Karpas-422 (cell line): ENCODE data around the gene OR12D2. TPM values are rescaled to one million over a fixed set of nuclear protein-coding genes. Genes with fewer than 3 reads are reported as not detected.
"Not testable (repeated sequence)": the region's sequence is repeated elsewhere in the genome, so short reads cannot be mapped to it uniquely, and the experiment has no call there.

Experiments
- DNase-seq: peaks from one replicate; pipeline ENCODE4 v3.0.0-alpha.2; 2015
- H2AFZ ChIP-seq: fragments of 200-600 bp; sonication (generic); 2 replicates; pipeline ENCODE4 v1.6.1; 2014; ENCODE audit warnings: antibody characterized with exemption, low read length, mixed read lengths
- H3K27ac ChIP-seq: fragments of 200-600 bp; sonication (generic); 2 replicates; pipeline ENCODE4 v1.5.1; 2014; ENCODE audit warnings: mild to moderate bottlenecking, low read length, moderate library complexity
- H3K27me3 ChIP-seq: fragments of 200-600 bp; sonication (generic); 2 replicates; pipeline ENCODE4 v1.6.1; 2014; ENCODE audit warnings: low read length, mixed read lengths
- H3K36me3 ChIP-seq: fragments of 200-600 bp; sonication (generic); 2 replicates; pipeline ENCODE4 v1.6.1; 2014; ENCODE audit warnings: low read length, mixed read lengths; ENCODE audit not compliant: insufficient read depth
- H3K4me1 ChIP-seq: fragments of 200-600 bp; sonication (generic); 2 replicates; pipeline ENCODE4 v1.6.1; 2014; ENCODE audit warnings: mild to moderate bottlenecking, low read length, mixed read lengths
- H3K4me2 ChIP-seq: fragments of 200-600 bp; sonication (generic); 2 replicates; pipeline ENCODE4 v1.6.1; 2014; ENCODE audit warnings: low read length, low read depth, mild to moderate bottlenecking; ENCODE audit not compliant: poor library complexity, severe bottlenecking
- H3K4me3 ChIP-seq: fragments of 200-600 bp; sonication (generic); 2 replicates; pipeline ENCODE4 v1.5.1; 2014; ENCODE audit warnings: mild to moderate bottlenecking, antibody characterized with exemption, low read length, mixed read lengths
- H3K79me2 ChIP-seq: fragments of 200-600 bp; sonication (generic); 2 replicates; pipeline ENCODE4 v1.6.1; 2014; ENCODE audit warnings: mild to moderate bottlenecking, low read length, mixed read lengths
- H3K9ac ChIP-seq: fragments of 200-600 bp; sonication (generic); 2 replicates; pipeline ENCODE4 v1.6.0; 2014; ENCODE audit warnings: low read length
- H3K9me2 ChIP-seq: fragments of 200-600 bp; sonication (generic), shearing (Covaris generic); replicated peaks from 2 replicates; pipeline ENCODE4 v1.6.0; 2014; ENCODE audit warnings: mild to moderate bottlenecking, low read length, moderate library complexity; ENCODE audit not compliant: insufficient read depth
- H3K9me3 ChIP-seq: fragments of 300-700, 200-600 bp; sonication (generic); 2 replicates; pipeline ENCODE4 v1.6.1; 2014; ENCODE audit warnings: low read length, mixed read lengths
- H4K20me1 ChIP-seq: fragments of 200-600 bp; sonication (generic); 2 replicates; pipeline ENCODE4 v1.6.1; 2014; ENCODE audit warnings: mild to moderate bottlenecking, antibody characterized with exemption, low read length, low read depth; ENCODE audit not compliant: insufficient read depth
- total RNA-seq: library from RNA; depleted of rRNA; stranded (reverse); fragments of >200 nt; shearing (Covaris generic); gene quantifications from 2 replicates; pipeline ENCODE4 v1.2.3, GENCODE V29; 2014; ENCODE audit warnings: low replicate concordance

OR12D2 gene
- total RNA-seq, 1 experiment from 2014 or later = not detected

DNA sequence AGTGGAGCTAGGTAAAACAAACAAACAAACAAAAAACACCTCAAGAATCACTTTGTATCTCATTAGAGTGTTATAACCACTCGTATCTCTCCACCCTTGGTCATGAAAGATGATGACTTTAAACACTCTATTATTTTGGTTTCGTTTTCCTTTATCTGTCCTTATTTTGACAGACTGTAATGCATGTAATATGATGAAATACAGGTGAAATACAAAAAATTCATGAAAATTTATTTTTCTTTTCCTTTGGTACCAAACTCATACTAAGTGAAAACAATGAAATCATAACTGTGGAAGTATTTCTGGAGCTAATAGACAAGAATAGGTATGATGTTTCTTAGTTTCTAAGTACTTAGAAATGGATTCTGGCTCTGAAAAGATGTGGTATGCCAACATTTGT is 4.1 kb downstream of the OR12D2 start:
- Histone ChIP-seq H3K27me3 (no peaks in the 10 kb centered on the region), H3K4me2 (no peak overlapping the region), H3K9me3 (no peaks in the 10 kb centered on the region), H3K9me2 (0 out of 2 replicates have a peak, but pooled peaks cover 5% of the 10 kb centered on the region), H3K36me3 (no peaks in the 10 kb centered on the region), H4K20me1 (no peaks in the 10 kb centered on the region), H3K79me2 (no peaks in the 10 kb centered on the region), H3K4me1 (no peaks in the 10 kb centered on the region), H3K4me3 (no peak overlapping the region), H3K27ac (no peak overlapping the region), H2AFZ (no peak overlapping the region), H3K9ac (no peak overlapping the region)
- no peak for DNase-seq

DNA sequence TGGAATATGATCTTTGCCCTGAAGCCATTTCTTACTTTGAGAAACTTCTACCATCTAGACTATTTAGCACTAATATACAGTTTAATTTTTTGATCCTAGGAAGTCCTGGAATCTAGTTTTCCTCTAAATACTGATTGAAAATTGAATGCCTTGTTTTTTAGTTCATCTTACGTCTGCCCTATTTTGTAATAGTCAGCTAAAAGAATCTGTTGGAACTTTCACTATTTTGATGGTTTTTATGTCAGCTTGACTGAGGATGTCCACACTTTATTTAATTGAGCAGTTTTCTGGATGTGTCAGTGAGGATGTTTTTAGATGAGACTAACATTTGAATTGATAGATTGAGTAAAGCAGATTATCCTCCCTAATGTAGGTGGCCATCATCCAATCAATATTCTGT is 8.4 kb downstream of the OR12D2 start:
- Histone ChIP-seq H2AFZ (no peak overlapping the region), H3K9me3 (no peaks in the 10 kb centered on the region), H3K4me1 (no peaks in the 10 kb centered on the region), H3K9ac (no peak overlapping the region), H3K27ac (no peak overlapping the region), H3K79me2 (no peaks in the 10 kb centered on the region), H3K27me3 (no peaks in the 10 kb centered on the region), H3K9me2 (0 out of 2 replicates have a peak, but pooled peaks cover 5% of the 10 kb centered on the region), H3K36me3 (no peaks in the 10 kb centered on the region), H3K4me3 (no peak overlapping the region), H3K4me2 (no peak overlapping the region), H4K20me1 (no peaks in the 10 kb centered on the region)
- DNase-seq = no peak

DNA sequence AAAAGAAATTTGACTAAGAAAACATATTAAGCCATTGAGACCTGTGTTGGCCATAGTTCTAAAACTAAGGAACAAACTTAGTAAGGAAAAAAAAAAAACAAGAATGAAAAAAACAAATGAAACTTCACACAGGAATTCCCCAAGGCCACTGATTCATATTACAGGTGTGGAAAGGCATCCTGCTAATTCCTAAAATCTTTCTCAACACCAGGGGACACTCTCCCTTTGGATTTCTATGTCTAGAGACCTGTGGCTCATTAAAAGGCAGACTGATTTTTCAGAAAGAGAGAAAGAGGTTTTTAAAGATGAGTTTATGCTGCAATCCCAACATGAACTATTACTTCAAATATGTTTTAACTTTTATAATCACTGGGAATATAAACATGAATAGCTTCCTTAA is 19.2 kb downstream of the OR12D2 start, which contains the start of gene OR12D1:
Gene OR12D1 (plus strand): TSS at position 341 of the 400 bp plus-strand sequence.
- Histone ChIP-seq H3K9ac (no peak within 1 kb of the TSS), H4K20me1 (no peaks in the 10 kb centered on the region), H3K27ac (no peak within 1 kb of the TSS), H2AFZ (no peak within 1 kb of the TSS), H3K27me3 (peaks cover 2% of the 10 kb centered on the region; the same call in 1 of the 2 replicates), H3K36me3 (no peaks in the 10 kb centered on the region), H3K4me2 (no peak within 1 kb of the TSS), H3K9me2 (no peaks in the 10 kb centered on the region), H3K4me3 (no peak within 1 kb of the TSS), H3K9me3 (no peaks in the 10 kb centered on the region), H3K4me1 (no peaks in the 10 kb centered on the region), H3K79me2 (no peaks in the 10 kb centered on the region)
- no peak for DNase-seq

DNA sequence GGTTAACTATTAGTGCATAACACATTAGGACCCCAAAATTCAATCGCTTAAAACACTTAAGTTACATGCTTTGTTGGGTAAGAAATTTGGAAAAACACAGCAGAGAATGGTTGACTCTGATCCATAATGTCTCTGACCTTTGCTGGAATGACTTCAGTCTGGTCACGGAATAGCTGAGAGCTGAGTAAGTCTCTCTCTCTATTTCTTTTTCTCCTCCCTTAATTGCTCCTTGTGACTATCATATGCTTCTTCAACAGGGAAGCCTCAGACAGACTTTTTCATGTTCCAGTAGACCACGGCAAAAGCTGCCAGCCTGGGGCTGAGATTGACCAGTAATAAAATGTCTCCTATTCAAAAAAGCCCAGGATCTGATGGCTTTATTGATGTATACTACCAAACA is 24.1 kb downstream of the OR12D2 start:
- Histone ChIP-seq H3K9me2 (no peaks in the 10 kb centered on the region), H3K4me2 (no peak overlapping the region), H2AFZ (no peak overlapping the region), H3K79me2 (no peaks in the 10 kb centered on the region), H3K27ac (no peak overlapping the region), H3K9ac (no peak overlapping the region), H3K36me3 (no peaks in the 10 kb centered on the region), H4K20me1 (no peaks in the 10 kb centered on the region), H3K4me3 (no peak overlapping the region), H3K27me3 (no peaks in the 10 kb centered on the region), H3K9me3 (no peaks in the 10 kb centered on the region), H3K4me1 (no peaks in the 10 kb centered on the region)
- no peak for DNase-seq

DNA sequence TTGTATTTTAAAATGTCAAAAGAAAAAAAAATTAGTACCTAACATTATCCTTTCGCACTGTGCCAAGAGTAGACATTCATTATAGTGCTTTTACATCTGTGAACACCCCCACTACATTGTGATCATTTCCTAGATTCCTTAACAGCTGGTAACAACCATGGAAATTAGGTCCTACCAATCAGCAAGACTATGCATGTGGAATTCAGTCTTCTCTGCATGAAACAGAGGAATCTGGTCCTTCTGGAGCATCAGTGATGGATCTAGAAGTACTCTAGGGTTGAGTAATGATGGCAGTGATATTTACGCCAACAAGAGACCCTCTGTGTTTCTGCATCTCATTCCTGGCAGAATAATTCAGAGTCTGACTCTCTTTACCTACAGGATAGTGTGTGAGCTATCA is 28.7 kb downstream of the OR12D2 start:
- no peaks in the 10 kb centered on the region for H3K9me3 ChIP-seq
- no peaks in the 10 kb centered on the region for H4K20me1 ChIP-seq
- no peaks in the 10 kb centered on the region for H3K9me2 ChIP-seq
- H3K27me3 ChIP-seq = no peaks in the 10 kb centered on the region
- H2AFZ ChIP-seq = no peak overlapping the region
- no peak for DNase-seq
- no peak overlapping the region for H3K4me2 ChIP-seq
- no peaks in the 10 kb centered on the region for H3K36me3 ChIP-seq
- no peak overlapping the region for H3K4me3 ChIP-seq
- no peaks in the 10 kb centered on the region for H3K79me2 ChIP-seq
- no peak overlapping the region for H3K27ac ChIP-seq
- no peak overlapping the region for H3K9ac ChIP-seq
- H3K4me1 ChIP-seq = no peaks in the 10 kb centered on the region

DNA sequence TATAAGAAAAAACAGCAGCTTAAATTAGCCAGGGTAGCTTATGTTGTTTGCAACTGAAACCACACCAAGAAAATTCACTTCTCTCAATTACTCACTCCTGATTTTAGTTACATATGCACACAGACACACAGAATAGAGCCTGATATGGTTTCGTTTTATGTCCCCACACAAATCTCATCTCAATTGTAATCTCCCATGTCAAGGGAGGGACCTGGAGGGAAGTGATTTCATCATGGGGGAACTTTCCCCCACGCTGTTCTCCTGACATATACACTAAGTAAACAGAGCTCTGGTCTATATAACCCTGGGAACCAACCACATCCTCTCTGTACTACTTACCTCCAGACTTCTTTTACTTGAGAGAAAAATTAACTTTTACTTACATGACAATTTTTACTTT is 29.1 kb downstream of the OR12D2 start:
- Histone ChIP-seq H3K4me3 (no peak overlapping the region), H3K79me2 (no peaks in the 10 kb centered on the region), H4K20me1 (no peaks in the 10 kb centered on the region), H3K27ac (no peak overlapping the region), H3K9me2 (no peaks in the 10 kb centered on the region), H3K9me3 (no peaks in the 10 kb centered on the region), H3K9ac (no peak overlapping the region), H2AFZ (no peak overlapping the region), H3K27me3 (no peaks in the 10 kb centered on the region), H3K4me1 (no peaks in the 10 kb centered on the region), H3K36me3 (no peaks in the 10 kb centered on the region), H3K4me2 (no peak overlapping the region)
- DNase-seq = no peak

DNA sequence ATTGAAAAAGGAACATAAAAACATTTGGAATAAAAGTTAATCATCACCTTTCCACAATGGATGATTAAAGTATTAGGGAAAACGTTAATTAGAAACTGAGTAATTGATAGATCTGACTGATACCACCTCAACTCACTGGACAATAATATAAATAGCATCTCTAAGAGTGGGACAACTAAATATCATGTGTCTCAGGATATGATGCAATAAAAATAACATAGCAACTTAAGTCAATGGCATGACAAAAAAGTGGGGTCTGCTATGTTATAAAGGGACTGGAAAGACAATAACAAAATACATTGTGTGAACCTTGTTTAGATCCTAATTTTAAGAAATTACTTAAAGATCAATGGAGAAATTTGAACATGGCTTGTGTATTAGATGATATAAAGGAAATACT is 29.6 kb downstream of the OR12D2 start:
- Histone ChIP-seq H3K9ac (no peak overlapping the region), H3K9me3 (no peaks in the 10 kb centered on the region), H3K36me3 (no peaks in the 10 kb centered on the region), H3K79me2 (no peaks in the 10 kb centered on the region), H3K9me2 (no peaks in the 10 kb centered on the region), H3K27me3 (no peaks in the 10 kb centered on the region), H3K4me2 (no peak overlapping the region), H2AFZ (no peak overlapping the region), H3K4me3 (no peak overlapping the region), H3K4me1 (no peaks in the 10 kb centered on the region), H3K27ac (no peak overlapping the region), H4K20me1 (no peaks in the 10 kb centered on the region)
- DNase-seq = no peak

DNA sequence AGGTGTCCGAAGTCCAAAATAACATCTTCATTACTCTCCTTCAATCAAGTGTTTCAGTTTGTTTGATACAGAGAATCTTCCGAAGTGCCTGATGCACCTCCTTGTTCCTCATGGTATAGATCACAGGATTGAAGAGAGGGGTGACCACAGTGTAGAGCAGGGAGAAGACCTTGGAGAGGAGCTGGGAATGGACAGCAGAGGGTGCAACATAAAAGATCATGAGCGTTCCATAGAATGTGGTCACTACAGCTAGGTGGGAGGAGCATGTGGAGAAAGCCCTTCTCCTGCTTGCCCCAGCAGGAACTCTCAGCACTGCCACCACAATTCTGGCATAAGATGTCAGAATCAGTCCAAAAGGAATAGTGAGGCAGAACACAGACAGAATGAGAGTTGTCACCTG is 31.2 kb downstream of the OR12D2 start:
- no peaks in the 10 kb centered on the region for H3K4me1 ChIP-seq
- H2AFZ ChIP-seq = no peak overlapping the region
- no peak overlapping the region for H3K27ac ChIP-seq
- no peak for DNase-seq
- no peaks in the 10 kb centered on the region for H3K79me2 ChIP-seq
- no peak overlapping the region for H3K9ac ChIP-seq
- H3K27me3 ChIP-seq = no peaks in the 10 kb centered on the region
- H3K9me3 ChIP-seq = no peaks in the 10 kb centered on the region
- H3K4me3 ChIP-seq = no peak overlapping the region
- H4K20me1 ChIP-seq = no peaks in the 10 kb centered on the region
- no peak overlapping the region for H3K4me2 ChIP-seq
- no peaks in the 10 kb centered on the region for H3K9me2 ChIP-seq
- H3K36me3 ChIP-seq = no peaks in the 10 kb centered on the region

DNA sequence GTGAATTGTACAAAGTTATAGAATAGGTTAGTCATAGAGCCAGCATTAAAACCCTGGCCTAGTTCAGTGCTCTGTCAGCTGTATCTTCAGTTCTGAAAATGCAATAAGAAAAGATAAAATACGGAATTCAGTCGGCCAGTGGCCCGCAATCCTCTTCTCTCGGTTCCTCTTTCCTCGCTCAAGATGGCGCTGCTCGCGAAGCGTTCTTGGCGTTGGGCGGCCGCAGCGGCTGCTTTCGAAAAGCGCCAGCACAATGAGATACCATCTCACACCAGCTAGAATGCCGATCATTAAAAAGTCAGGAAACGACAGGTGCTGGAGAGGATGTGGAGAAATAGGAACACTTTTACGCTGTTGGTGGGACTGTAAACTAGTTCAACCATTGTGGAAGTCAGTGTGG is 41.3 kb downstream of the OR12D2 start:
- H2AFZ ChIP-seq, H3K9ac ChIP-seq, H3K9me3 ChIP-seq, H4K20me1 ChIP-seq, H3K4me1 ChIP-seq, H3K27ac ChIP-seq, H3K36me3 ChIP-seq, H3K27me3 ChIP-seq, H3K4me3 ChIP-seq, DNase-seq, H3K79me2 ChIP-seq, H3K9me2 ChIP-seq, H3K4me2 ChIP-seq: not testable (repeated sequence)
